ENCODE data around the gene ASF1B.

ASF1B gene

DNA sequence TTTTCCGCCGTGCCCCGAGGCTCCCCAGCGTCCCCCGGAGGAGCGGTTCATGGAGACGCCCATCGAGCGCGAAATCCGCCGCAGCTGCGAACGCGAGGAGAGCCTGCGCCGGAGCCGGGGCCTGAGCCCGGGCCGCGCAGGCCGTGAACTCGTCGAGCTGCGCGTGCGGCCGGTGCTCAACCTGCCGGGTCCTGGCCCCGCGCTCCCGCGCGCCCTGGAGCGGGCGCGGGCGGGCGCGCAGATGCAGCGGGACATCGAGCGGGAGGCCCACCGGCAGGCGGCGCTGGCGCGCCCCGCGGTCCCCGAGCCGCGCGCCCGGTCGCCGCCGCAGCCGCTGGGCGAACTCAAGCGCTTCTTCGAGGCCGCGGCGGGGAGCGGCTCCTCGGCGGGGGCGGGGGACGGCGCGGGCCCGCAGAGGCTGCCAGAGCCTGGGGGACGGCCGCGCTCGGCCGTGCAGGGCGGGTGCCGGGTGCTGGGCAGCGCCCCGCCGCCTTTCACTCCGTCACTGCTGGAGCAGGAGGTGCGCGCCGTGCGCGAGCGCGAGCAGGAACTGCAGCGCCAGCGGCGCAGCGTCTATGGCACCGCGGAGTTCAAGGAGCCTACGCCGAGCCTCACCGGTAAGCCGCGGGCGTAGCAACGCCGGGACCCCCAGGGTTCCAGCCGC lies 63.0 kb downstream of the ASF1B start:
- Histone ChIP-seq H3K27ac (peak overlapping the region; percentile 47 to 91 (median 81)), H3K4me3 (peak overlapping the region; percentile 57 to 68 (median 61))

DNA sequence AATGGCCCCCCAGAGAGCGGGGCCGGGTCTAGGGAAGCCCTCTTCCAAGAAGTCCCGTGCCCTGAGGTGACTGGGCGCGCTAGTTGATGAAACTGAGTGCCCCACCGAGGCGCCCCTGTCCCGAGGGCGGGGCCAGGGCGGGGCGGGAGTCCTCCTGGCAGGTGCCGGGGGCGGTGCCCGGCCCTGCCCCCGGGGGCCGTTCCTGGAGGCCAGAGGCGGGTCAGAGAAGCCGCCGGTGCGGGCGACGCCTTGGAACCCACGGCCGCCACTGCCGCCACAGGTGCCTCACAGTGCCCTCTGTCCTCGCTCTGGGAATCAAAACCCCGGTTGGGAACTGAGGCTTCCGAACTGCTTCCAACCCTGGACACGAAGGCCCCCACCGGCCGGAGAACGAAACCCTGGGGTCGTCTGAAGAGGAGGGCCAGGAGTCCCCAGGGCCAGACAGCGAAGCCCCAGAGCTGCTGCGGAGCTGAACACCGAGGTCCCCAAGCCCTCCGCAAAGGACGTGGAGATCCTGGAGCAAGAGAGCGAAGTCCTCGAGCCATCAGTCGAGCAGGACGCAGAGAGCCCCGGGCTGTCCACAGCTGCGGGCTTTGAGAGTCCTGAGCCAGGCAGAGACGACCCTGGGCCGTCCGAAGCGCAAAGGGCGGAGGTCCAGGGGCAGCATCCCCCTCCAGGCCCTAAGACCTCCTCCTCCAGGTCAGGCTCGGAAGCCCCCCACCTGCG lies 63.7 kb downstream of the ASF1B start, which contains the start of gene MISP3:
Gene MISP3 (plus strand): TSS at position 252 of the 726 bp plus-strand sequence. CDS start 524 bp downstream, outside the sequence.
- Histone ChIP-seq H3K4me3 (peak within 1 kb of the TSS; percentile 57 to 68 (median 61)), H3K27ac (peak within 1 kb of the TSS; percentile 47 to 91 (median 81))

DNA sequence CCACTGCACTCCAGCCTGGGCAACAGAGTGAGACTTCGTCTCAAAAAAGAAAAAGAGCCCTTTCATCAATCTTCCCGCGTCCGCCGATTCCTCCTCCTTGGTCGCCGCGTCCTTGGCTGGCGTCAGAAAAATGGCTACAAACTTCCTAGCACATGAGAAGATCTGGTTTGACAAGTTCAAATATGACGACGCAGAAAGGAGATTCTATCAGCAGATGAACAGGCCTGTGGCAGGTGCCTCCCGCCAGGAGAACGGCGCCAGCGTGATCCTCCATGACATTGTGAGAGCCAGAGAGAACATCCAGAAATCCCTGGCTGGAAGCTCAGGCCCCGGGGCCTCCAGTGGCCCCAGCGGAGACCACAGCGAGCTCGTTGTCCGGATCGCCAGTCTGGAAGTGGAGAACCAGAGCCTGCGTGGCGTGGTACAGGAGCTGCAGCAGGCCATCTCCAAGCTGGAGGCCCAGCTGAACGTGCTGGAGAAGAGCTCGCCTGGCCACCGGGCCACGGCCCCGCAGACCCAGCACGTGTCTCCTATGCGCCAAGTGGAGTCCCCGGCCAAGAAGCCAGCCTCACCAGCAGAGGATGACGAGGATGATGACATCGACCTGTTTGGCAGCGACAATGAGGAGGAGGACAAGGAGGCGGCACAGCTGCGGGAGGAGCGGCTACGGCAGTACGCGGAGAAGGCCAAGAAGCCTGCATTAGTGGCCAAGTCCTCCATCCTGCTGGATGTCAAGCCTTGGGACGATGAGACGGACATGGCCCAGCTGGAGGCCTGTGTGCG lies 65.9 kb downstream of the ASF1B start:
- Histone ChIP-seq H3K27ac (peak overlapping the region in 12 of 21 experiments; percentile 19 to 77 (median 55)), H3K4me3 (no peak overlapping the region)

Data from skin epidermis (tissue), 12 donors.